ENCODE results near the gene SHISA4. TPM values are rescaled to one million over a fixed set of nuclear protein-coding genes. Genes with fewer than 3 reads are reported as not detected.
"Not testable (repeated sequence)": the region's sequence is repeated elsewhere in the genome, so short reads cannot be mapped to it uniquely, and the experiment has no call there.

SHISA4 gene
- total and polyA plus RNA-seq, 2 donors (not counting 3 experiments of a cell fraction or from before 2014, with no cell fraction given), result 25.6 to 78.2 TPM

DNA sequence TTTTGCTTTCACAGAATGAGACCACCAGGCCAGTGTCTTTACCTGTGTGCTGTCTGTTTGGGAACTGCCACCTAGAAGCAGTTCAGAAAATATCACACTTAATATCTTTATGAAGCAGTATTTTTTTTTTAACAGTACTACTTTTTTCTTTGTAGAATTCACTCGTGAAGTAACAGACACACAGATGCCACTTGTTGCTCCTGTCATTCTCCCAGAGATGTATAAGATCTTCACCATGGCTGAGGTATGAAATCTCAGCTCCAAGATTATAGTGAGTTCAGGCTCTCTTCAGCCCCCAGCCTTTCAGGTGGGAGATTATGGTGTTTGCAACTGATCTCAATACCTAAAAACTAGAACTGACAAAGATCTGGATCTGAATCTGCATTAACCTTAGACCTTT, 36.7 kb upstream of the SHISA4 start:
- FAIRE-seq (no peak), DNase-seq (ENCODE audit: low read depth, low spot score) (no peak)
- ChIA-PET POLR2A (no interaction called here), CTCF (interaction anchor here (0.7 to 1.8 kb wide), 2 partner anchors 16 to 26 kb away, joined by 3 to 4 read pairs; no protein-coding TSS in a partner anchor)
- H3K9me3 ChIP-seq (replicated peaks; ENCODE audit: control insufficient read depth, insufficient read depth, low read length), result no peaks in the 10 kb centered on the region
- H3K4me3 ChIP-seq (replicated peaks in 1 of 3; ENCODE audit: insufficient read depth in 1 of 3, low read depth in 1 of 3, low read length in 3 of 3), result no peak overlapping the region
- H3K79me2 ChIP-seq (ENCODE audit: control insufficient read depth, insufficient read depth, low read length), result peaks cover 18% of the 10 kb centered on the region
- dilution Hi-C loops (cut with MboI; ENCODE audit: extremely low pct_ligation_motif_present, low sequenced_read_pairs), result no loop called here
- no TSS peak for BruUV-seq (replicated peaks)
- peaks cover 49% of the 10 kb centered on the region for H3K4me1 ChIP-seq (ENCODE audit: control insufficient read depth, extremely low read depth, insufficient read depth, low read length)
- H3K27ac ChIP-seq (ENCODE audit: insufficient read depth, low read depth, low read length), result peak overlapping the region; percentile 24
- H3K27me3 ChIP-seq (ENCODE audit: control insufficient read depth in 2 of 2, insufficient read depth in 2 of 2, low read length in 2 of 2), result no peaks in the 10 kb centered on the region
- no peak overlapping the region for H3K9ac ChIP-seq (replicated peaks; ENCODE audit: extremely low read depth, insufficient read depth, low read length)
- H3K36me3 ChIP-seq (ENCODE audit: control insufficient read depth in 2 of 2, extremely low read depth in 1 of 2, insufficient read depth in 2 of 2, low read length in 2 of 2), result peaks cover 35 to 41% of the 10 kb centered on the region in 2 experiments
- no peaks in the 10 kb centered on the region for H4K20me1 ChIP-seq (replicated peaks; ENCODE audit: control insufficient read depth, extremely low read depth, insufficient read depth, low read length)
- no peak overlapping the region for H2AFZ ChIP-seq (ENCODE audit: low read depth, low read length)
- H3K9me1 ChIP-seq (replicated peaks; ENCODE audit: control insufficient read depth, extremely low read depth, insufficient read depth, low read length), result no peaks in the 10 kb centered on the region
- intact Hi-C loops (cut with micrococcal nuclease), result no loop called here
- TF ChIP-seq JUN (IDR thresholded peaks at IDR 0.05; ENCODE audit: borderline replicate concordance, insufficient read depth, insufficient read length, low read depth), result no peak
- TF ChIP-seq EZH2 (IDR thresholded peaks at IDR 0.05; ENCODE audit: borderline replicate concordance, low read depth, low read length, severe bottlenecking), result no peak
- TF ChIP-seq POLR2AphosphoS5 (IDR thresholded peaks at IDR 0.05; ENCODE audit: insufficient read depth, low read depth, low read length), result no peak
- TF ChIP-seq GATA2 (IDR thresholded peaks at IDR 0.05; ENCODE audit: insufficient read depth, insufficient read length, low read depth, low read length), result no peak
- no peak for TF ChIP-seq MYC (IDR thresholded peaks at IDR 0.05; ENCODE audit: low read depth, low read length)
- no peak for TF ChIP-seq POLR2A (IDR thresholded peaks at IDR 0.05; ENCODE audit: low read depth, low read length)
- TF ChIP-seq, protein P1, sequence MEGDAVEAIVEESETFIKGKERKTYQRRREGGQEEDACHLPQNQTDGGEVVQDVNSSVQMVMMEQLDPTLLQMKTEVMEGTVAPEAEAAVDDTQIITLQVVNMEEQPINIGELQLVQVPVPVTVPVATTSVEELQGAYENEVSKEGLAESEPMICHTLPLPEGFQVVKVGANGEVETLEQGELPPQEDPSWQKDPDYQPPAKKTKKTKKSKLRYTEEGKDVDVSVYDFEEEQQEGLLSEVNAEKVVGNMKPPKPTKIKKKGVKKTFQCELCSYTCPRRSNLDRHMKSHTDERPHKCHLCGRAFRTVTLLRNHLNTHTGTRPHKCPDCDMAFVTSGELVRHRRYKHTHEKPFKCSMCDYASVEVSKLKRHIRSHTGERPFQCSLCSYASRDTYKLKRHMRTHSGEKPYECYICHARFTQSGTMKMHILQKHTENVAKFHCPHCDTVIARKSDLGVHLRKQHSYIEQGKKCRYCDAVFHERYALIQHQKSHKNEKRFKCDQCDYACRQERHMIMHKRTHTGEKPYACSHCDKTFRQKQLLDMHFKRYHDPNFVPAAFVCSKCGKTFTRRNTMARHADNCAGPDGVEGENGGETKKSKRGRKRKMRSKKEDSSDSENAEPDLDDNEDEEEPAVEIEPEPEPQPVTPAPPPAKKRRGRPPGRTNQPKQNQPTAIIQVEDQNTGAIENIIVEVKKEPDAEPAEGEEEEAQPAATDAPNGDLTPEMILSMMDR (IDR thresholded peaks at IDR 0.05; ENCODE audit: extremely low read depth in 1 of 2, insufficient read depth in 1 of 2, low read depth in 1 of 2, low read length in 2 of 2), result no peak
- TF ChIP-seq, protein P2, sequence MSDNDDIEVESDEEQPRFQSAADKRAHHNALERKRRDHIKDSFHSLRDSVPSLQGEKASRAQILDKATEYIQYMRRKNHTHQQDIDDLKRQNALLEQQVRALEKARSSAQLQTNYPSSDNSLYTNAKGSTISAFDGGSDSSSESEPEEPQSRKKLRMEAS (IDR thresholded peaks at IDR 0.05; ENCODE audit: insufficient read depth, insufficient read length), result no peak
- no peak for TF ChIP-seq FOS (IDR thresholded peaks at IDR 0.05; ENCODE audit: borderline replicate concordance, insufficient read depth, low read length)
- H3K4me2 ChIP-seq (ENCODE audit: insufficient read depth, low read length), result no peak overlapping the region

DNA sequence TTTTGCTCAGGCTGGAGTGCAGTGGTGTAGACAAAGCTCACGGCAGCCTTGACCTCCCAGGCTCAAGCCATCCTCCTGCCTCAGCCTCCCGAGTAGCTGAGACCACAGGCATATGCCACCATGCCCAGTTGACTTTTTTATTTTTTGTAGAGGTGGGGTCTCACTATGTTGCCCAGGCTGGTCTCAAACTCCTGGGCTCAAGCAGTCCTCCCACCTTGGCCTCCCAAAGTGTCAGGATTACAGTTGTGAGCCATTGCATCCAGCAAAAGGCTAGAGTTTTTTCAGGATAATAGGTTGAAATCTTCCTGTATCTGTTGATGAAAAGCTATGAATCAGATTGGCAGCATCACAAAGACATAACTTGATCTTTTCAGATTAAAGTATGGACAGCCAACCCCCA, 32.0 kb upstream of the SHISA4 start:
- dilution Hi-C loops (cut with MboI; ENCODE audit: extremely low pct_ligation_motif_present, low sequenced_read_pairs); H3K79me2 ChIP-seq (ENCODE audit: control insufficient read depth, insufficient read depth, low read length); H2AFZ ChIP-seq (ENCODE audit: low read depth, low read length); H3K4me3 ChIP-seq (replicated peaks in 1 of 3; ENCODE audit: insufficient read depth in 1 of 3, low read depth in 1 of 3, low read length in 3 of 3); H3K4me2 ChIP-seq (ENCODE audit: insufficient read depth, low read length); BruUV-seq (replicated peaks); H3K9me1 ChIP-seq (replicated peaks; ENCODE audit: control insufficient read depth, extremely low read depth, insufficient read depth, low read length); FAIRE-seq; POLR2A ChIA-PET; H3K27ac ChIP-seq (ENCODE audit: insufficient read depth, low read depth, low read length); H4K20me1 ChIP-seq (replicated peaks; ENCODE audit: control insufficient read depth, extremely low read depth, insufficient read depth, low read length); DNase-seq (ENCODE audit: low read depth, low spot score); H3K9ac ChIP-seq (replicated peaks; ENCODE audit: extremely low read depth, insufficient read depth, low read length); H3K27me3 ChIP-seq (ENCODE audit: control insufficient read depth in 2 of 2, insufficient read depth in 2 of 2, low read length in 2 of 2); H3K9me3 ChIP-seq (replicated peaks; ENCODE audit: control insufficient read depth, insufficient read depth, low read length); intact Hi-C loops (cut with micrococcal nuclease): not testable (repeated sequence)
- CTCF ChIA-PET, result interaction anchor here (0.7 to 1.4 kb wide), 2 partner anchors 12 to 28 kb away, joined by 3 to 7 read pairs; partner anchors contain the start of gene IPO9
- Histone ChIP-seq H3K4me1 (ENCODE audit: control insufficient read depth, extremely low read depth, insufficient read depth, low read length) (peaks cover 32% of the 10 kb centered on the region), H3K36me3 (ENCODE audit: control insufficient read depth in 2 of 2, extremely low read depth in 1 of 2, insufficient read depth in 2 of 2, low read length in 2 of 2) (peaks cover 36 to 48% of the 10 kb centered on the region in 2 experiments)
